OCI-LY3 (cell line): ENCODE measurements around the gene CFAP20.

Experiments
- H2AFZ ChIP-seq: fragments of 200-600, 300-600 bp; shearing (Covaris generic); 2 replicates; pipeline ENCODE4 v1.6.0; 2014; ENCODE audit warnings: antibody characterized with exemption, low read depth, low read length
- H3K27ac ChIP-seq: fragments of 200-600, 300-600 bp; sonication (generic); 2 replicates; pipeline ENCODE4 v1.5.1; 2014; ENCODE audit warnings: mild to moderate bottlenecking, low read length, moderate library complexity, mixed read lengths
- H3K27me3 ChIP-seq: fragments of 200-600, 300-600 bp; sonication (generic); 2 replicates; pipeline ENCODE4 v1.6.1; 2014; ENCODE audit warnings: low read depth, low read length, mixed read lengths
- H3K36me3 ChIP-seq: fragments of 200-600, 300-600 bp; sonication (generic); replicated peaks from 2 replicates; pipeline ENCODE3; 2014; ENCODE audit warnings: low read depth, low read length, mixed read lengths
- H3K4me1 ChIP-seq: fragments of 300-600, 200-600 bp; sonication (generic); 2 replicates; pipeline ENCODE4 v1.6.1; 2014; ENCODE audit warnings: low read length, mixed read lengths
- H3K4me2 ChIP-seq: fragments of 200-600, 300-600 bp; sonication (generic); 2 replicates; pipeline ENCODE4 v1.6.1; 2014; ENCODE audit warnings: low read length, mixed read lengths
- H3K4me3 ChIP-seq: fragments of 300-600, 200-600 bp; sonication (generic); 2 replicates; pipeline ENCODE4 v1.5.1; 2014; ENCODE audit warnings: antibody characterized with exemption, mild to moderate bottlenecking, low read length, moderate library complexity
- H3K79me2 ChIP-seq: fragments of 300-600, 200-600 bp; shearing (Covaris generic); 2 replicates; pipeline ENCODE4 v1.6.1; 2014; ENCODE audit warnings: mild to moderate bottlenecking, low read length, mixed read lengths
- H3K9ac ChIP-seq: fragments of 300-600, 200-600 bp; shearing (Covaris generic); 2 replicates; pipeline ENCODE4 v1.6.0; 2014; ENCODE audit warnings: mild to moderate bottlenecking, low read length, moderate library complexity
- H3K9me3 ChIP-seq: fragments of 200-600, 300-600 bp; shearing (Covaris generic); 2 replicates; pipeline ENCODE4 v1.6.1; 2014; ENCODE audit warnings: low read length, mixed read lengths; ENCODE audit not compliant: insufficient read depth
- H4K20me1 ChIP-seq: fragments of 200-600, 300-600 bp; sonication (generic); 2 replicates; pipeline ENCODE4 v1.6.1; 2016; ENCODE audit warnings: low read length, mixed read lengths; ENCODE audit not compliant: insufficient read depth
- EZH2phosphoT487 ChIP-seq: fragments of 200-600 bp; shearing (Covaris generic); IDR thresholded peaks from 2 replicates; pipeline ENCODE4 v1.6.1; 2018; ENCODE audit warnings: antibody characterized with exemption, mixed run types, low read depth
- TF ChIP-seq, protein P1 (sequence below): fragments of 200-600, 300-600 bp; sonication (generic); IDR thresholded peaks from 2 replicates; pipeline ENCODE4 v1.5.1; 2014; ENCODE audit warnings: antibody characterized with exemption, low read length, low read depth

CFAP20 gene

DNA sequence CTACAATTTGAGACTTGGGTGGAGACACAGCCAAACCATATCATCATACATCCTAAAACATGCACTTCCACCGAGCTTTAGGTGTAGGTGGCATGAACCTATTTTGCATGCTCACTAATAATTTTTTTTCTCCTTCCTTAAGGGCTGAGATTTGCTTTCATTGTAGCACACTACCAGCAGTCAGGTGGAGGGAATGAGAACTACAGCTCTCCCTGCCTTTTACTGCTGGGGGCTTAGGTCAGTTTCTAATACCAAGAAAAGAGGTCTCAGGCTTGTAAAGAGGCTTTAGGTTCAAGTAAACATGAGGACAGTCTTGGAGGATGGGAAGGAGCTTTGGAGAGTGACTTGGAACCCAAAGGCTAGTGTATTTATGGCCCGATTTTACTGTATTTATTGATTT lies 22.0 kb downstream of the CFAP20 start:
- no peaks in the 10 kb centered on the region for H3K36me3 ChIP-seq
- H3K9ac ChIP-seq, result no peak overlapping the region
- no peaks in the 10 kb centered on the region for H3K79me2 ChIP-seq
- peaks cover 2% of the 10 kb centered on the region; the same call in 1 of the 2 replicates for H4K20me1 ChIP-seq
- no peak for TF ChIP-seq EZH2phosphoT487
- TF ChIP-seq, protein P1, sequence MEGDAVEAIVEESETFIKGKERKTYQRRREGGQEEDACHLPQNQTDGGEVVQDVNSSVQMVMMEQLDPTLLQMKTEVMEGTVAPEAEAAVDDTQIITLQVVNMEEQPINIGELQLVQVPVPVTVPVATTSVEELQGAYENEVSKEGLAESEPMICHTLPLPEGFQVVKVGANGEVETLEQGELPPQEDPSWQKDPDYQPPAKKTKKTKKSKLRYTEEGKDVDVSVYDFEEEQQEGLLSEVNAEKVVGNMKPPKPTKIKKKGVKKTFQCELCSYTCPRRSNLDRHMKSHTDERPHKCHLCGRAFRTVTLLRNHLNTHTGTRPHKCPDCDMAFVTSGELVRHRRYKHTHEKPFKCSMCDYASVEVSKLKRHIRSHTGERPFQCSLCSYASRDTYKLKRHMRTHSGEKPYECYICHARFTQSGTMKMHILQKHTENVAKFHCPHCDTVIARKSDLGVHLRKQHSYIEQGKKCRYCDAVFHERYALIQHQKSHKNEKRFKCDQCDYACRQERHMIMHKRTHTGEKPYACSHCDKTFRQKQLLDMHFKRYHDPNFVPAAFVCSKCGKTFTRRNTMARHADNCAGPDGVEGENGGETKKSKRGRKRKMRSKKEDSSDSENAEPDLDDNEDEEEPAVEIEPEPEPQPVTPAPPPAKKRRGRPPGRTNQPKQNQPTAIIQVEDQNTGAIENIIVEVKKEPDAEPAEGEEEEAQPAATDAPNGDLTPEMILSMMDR, result no peak
- no peak overlapping the region for H3K4me2 ChIP-seq
- H3K27ac ChIP-seq, result no peak overlapping the region
- H3K4me3 ChIP-seq, result no peak overlapping the region
- no peaks in the 10 kb centered on the region for H3K9me3 ChIP-seq
- H3K4me1 ChIP-seq, result peaks cover 16% of the 10 kb centered on the region
- H3K27me3 ChIP-seq, result no peaks in the 10 kb centered on the region
- no peak overlapping the region for H2AFZ ChIP-seq

GRCh38 chr16:58105631-58106030 lies 23.6 kb downstream of the CFAP20 start:
- H3K9me3 ChIP-seq, result no peaks in the 10 kb centered on the region
- peaks cover 20% of the 10 kb centered on the region for H3K4me1 ChIP-seq
- no peaks in the 10 kb centered on the region for H3K27me3 ChIP-seq
- no peaks in the 10 kb centered on the region for H3K79me2 ChIP-seq
- no peak overlapping the region for H3K27ac ChIP-seq
- no peak for TF ChIP-seq EZH2phosphoT487
- TF ChIP-seq, protein P1, result no peak
- no peak overlapping the region for H3K4me3 ChIP-seq
- H3K9ac ChIP-seq, result no peak overlapping the region
- H4K20me1 ChIP-seq, result peaks cover 2% of the 10 kb centered on the region; the same call in 1 of the 2 replicates
- no peak overlapping the region for H3K4me2 ChIP-seq
- H2AFZ ChIP-seq, result no peak overlapping the region
- no peaks in the 10 kb centered on the region for H3K36me3 ChIP-seq

DNA sequence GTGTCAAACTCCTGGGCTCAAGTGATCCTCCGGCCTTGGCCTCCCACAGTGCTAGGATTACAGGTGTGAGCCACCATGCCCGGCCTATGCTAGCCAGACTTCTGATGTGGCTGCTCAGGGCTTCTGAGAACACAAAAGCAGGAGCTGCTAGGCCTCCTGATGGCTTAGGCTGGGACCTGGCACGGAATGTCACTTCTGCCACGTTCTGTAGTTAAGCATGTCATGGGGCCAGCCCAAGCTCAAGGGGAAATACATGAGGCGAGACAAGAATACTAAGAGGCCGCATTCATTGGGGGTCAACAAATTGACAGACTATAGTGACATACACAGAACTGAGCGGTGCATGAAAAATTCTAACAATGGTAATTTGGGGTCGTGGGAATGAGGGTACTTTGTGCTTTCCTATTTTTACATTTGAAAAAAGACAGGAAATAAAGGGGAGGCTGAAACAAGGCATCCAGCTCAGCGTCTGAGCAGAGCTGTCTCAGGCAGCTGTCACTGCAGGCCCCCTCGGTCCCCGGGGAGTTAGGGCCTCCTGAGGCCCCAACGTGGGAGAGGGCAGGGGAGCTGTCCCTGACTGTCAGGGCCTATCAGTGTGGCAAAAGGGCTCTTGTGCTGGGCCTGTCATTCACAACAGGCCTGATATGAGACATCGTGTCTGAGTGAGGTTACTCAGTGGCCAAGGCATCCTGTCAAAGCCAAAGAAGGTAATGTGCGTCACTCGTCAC lies 26.4 kb downstream of the CFAP20 start:
- TF ChIP-seq EZH2phosphoT487, result no peak
- TF ChIP-seq, protein P1, result no peak

GRCh38 chr16:58099956-58100300 lies 29.3 kb downstream of the CFAP20 start:
- Histone ChIP-seq H2AFZ (no peak overlapping the region), H3K4me2 (no peak overlapping the region), H3K4me1 (peaks cover 6% of the 10 kb centered on the region), H3K9ac (no peak overlapping the region), H4K20me1 (no peaks in the 10 kb centered on the region), H3K9me3 (no peaks in the 10 kb centered on the region), H3K27me3 (no peaks in the 10 kb centered on the region), H3K27ac (no peak overlapping the region), H3K36me3 (no peaks in the 10 kb centered on the region), H3K4me3 (no peak overlapping the region), H3K79me2 (no peaks in the 10 kb centered on the region)
- TF ChIP-seq EZH2phosphoT487, result no peak
- TF ChIP-seq, protein P1, result no peak

More for the DNA sequence above, 26.4 kb downstream of the CFAP20 start:
- Histone ChIP-seq H3K4me3 (no peak overlapping the region), H3K79me2 (no peaks in the 10 kb centered on the region), H2AFZ (no peak overlapping the region), H3K9me3 (no peaks in the 10 kb centered on the region), H4K20me1 (no peaks in the 10 kb centered on the region), H3K9ac (no peak overlapping the region), H3K4me1 (peaks cover 6% of the 10 kb centered on the region), H3K27ac (no peak overlapping the region), H3K36me3 (no peaks in the 10 kb centered on the region), H3K4me2 (no peak overlapping the region), H3K27me3 (no peaks in the 10 kb centered on the region)
